Neural progenitor cell (in vitro differentiated cells): ENCODE results near the gene PARP8. TPM values are rescaled to one million over a fixed set of nuclear protein-coding genes. Genes with fewer than 3 reads are reported as not detected.
A peak's percentile ranks its signal among the peaks of the same experiment; 100 is the strongest.

ENCODE experiments used
- DNase-seq: peaks from one replicate; pipeline ENCODE4 v3.0.0-alpha.2; 2016; ENCODE audit warnings: low spot score
- H2AFZ ChIP-seq: fragments of 200-600 bp; sonication (generic); replicated peaks from 2 replicates; pipeline ENCODE4 v1.6.1; 2016; ENCODE audit warnings: antibody characterized with exemption
- H3F3A ChIP-seq: fragments of 200-600 bp; sonication (generic); 2 replicates; pipeline ENCODE4 v1.6.1; 2016; ENCODE audit warnings: antibody characterized with exemption, low read depth
- H3K27ac ChIP-seq: fragments of 200-600 bp; sonication (generic); 2 replicates; pipeline ENCODE4 v1.5.1; 2016; ENCODE audit warnings: mild to moderate bottlenecking
- H3K27me3 ChIP-seq: fragments of 200-600 bp; sonication (generic); 2 replicates; pipeline ENCODE4 v1.6.1; 2016; ENCODE audit warnings: mild to moderate bottlenecking, moderate library complexity
- H3K36me3 ChIP-seq: fragments of 200-600 bp; sonication (generic); 2 replicates; pipeline ENCODE4 v1.5.1; 2016
- H3K4me1 ChIP-seq: fragments of 200-600 bp; sonication (generic); 2 replicates; pipeline ENCODE4 v1.6.1; 2016; ENCODE audit warnings: mixed run types
- H3K4me2 ChIP-seq: fragments of 200-600 bp; sonication (generic); 2 replicates; pipeline ENCODE4 v1.6.1; 2016
- H3K4me3 ChIP-seq: fragments of 200-600 bp; sonication (generic); 2 replicates; pipeline ENCODE4 v1.5.1; 2016
- H3K79me2 ChIP-seq: fragments of 200-600 bp; sonication (generic); 2 replicates; pipeline ENCODE4 v1.6.1; 2016; ENCODE audit warnings: low read depth
- H3K9ac ChIP-seq: fragments of 200-600 bp; sonication (generic); 2 replicates; pipeline ENCODE4 v1.6.1; 2016
- H3K9me3 ChIP-seq: fragments of 200-600 bp; sonication (generic); 2 replicates; pipeline ENCODE4 v1.5.1; 2016; ENCODE audit warnings: low read depth
- H4K20me1 ChIP-seq: fragments of 200-600 bp; sonication (generic); 2 replicates; pipeline ENCODE4 v1.6.1; 2016; ENCODE audit warnings: low read depth
- H3K27ac Mint-ChIP-seq: 3 replicates; pipeline ENCODE4 v1.8.0; 2021; ENCODE audit warnings: mixed read lengths
- H3K27me3 Mint-ChIP-seq: 2 replicates; pipeline ENCODE4 v1.8.0; 2022; ENCODE audit warnings: low read depth, mild to moderate bottlenecking, inconsistent platforms, moderate library complexity, mixed read lengths; ENCODE audit not compliant: insufficient read depth
- H3K36me3 Mint-ChIP-seq: 3 replicates; pipeline ENCODE4 v1.8.0; 2021; ENCODE audit warnings: mixed read lengths
- H3K4me1 Mint-ChIP-seq: 3 replicates; pipeline ENCODE4 v1.8.0; 2021; ENCODE audit warnings: mixed read lengths
- H3K4me3 Mint-ChIP-seq: 3 replicates; pipeline ENCODE4 v1.8.0; 2021; ENCODE audit warnings: mild to moderate bottlenecking, moderate library complexity, mixed read lengths
- H3K9me3 Mint-ChIP-seq: 3 replicates; pipeline ENCODE4 v1.8.0; 2020; ENCODE audit warnings: mixed read lengths
- EZH2 ChIP-seq: fragments of 200-600 bp; sonication (generic); IDR thresholded peaks from 2 replicates; pipeline ENCODE4 v1.6.1; 2017; ENCODE audit warnings: antibody characterized with exemption, mild to moderate bottlenecking, moderate library complexity
- EZH2phosphoT487 ChIP-seq: fragments of 200-600 bp; sonication (generic); IDR thresholded peaks from 2 replicates; pipeline ENCODE4 v1.6.1; 2017; ENCODE audit warnings: antibody characterized with exemption
- total RNA-seq: library from RNA; depleted of rRNA; stranded (reverse); fragments of >200 nt; gene quantifications from 2 replicates; pipeline ENCODE4 v1.2.3, GENCODE V29; 2015; ENCODE audit warnings: low replicate concordance
- TF ChIP-seq, protein P1 (sequence below): fragments of 200-600 bp; sonication (generic); IDR thresholded peaks from 2 replicates; pipeline ENCODE4 v1.5.1; 2017; ENCODE audit warnings: antibody characterized with exemption, mild to moderate bottlenecking

PARP8 gene
- total RNA-seq, 1 donor from 2014 or later = 38.9 TPM

DNA sequence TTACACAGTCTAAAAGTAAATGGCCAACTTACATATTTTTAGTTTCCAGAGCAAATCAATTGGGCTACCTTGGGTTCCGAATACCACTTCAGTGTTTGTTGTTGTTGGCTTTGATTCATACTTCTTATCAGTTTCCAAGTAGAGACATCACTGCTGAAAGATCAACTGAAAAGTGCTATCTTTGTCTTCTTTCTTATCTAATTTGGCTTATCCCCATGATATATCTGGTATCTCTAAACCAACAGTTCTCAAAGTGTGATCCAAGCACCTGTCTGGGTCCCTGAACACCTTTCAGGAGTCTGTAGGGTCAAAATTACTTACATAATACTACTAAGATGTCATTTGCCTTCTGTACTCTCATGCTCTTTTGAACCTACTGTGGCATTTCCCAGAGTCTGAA lies 200.0 kb downstream of the PARP8 start:
- no peaks in the 10 kb centered on the region for H3K79me2 ChIP-seq
- peaks cover 2% of the 10 kb centered on the region for H3K36me3 Mint-ChIP-seq
- peaks cover 2% of the 10 kb centered on the region for H3K27me3 Mint-ChIP-seq
- no peak overlapping the region for H3K4me3 ChIP-seq
- H3K27ac Mint-ChIP-seq = peak overlapping the region; percentile 13
- H3K9ac ChIP-seq = no peak overlapping the region
- H4K20me1 ChIP-seq = no peaks in the 10 kb centered on the region
- H2AFZ ChIP-seq = peak overlapping the region; percentile 12
- H3K4me3 Mint-ChIP-seq = no peak overlapping the region
- TF ChIP-seq, protein P1, sequence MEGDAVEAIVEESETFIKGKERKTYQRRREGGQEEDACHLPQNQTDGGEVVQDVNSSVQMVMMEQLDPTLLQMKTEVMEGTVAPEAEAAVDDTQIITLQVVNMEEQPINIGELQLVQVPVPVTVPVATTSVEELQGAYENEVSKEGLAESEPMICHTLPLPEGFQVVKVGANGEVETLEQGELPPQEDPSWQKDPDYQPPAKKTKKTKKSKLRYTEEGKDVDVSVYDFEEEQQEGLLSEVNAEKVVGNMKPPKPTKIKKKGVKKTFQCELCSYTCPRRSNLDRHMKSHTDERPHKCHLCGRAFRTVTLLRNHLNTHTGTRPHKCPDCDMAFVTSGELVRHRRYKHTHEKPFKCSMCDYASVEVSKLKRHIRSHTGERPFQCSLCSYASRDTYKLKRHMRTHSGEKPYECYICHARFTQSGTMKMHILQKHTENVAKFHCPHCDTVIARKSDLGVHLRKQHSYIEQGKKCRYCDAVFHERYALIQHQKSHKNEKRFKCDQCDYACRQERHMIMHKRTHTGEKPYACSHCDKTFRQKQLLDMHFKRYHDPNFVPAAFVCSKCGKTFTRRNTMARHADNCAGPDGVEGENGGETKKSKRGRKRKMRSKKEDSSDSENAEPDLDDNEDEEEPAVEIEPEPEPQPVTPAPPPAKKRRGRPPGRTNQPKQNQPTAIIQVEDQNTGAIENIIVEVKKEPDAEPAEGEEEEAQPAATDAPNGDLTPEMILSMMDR = no peak
- TF ChIP-seq EZH2 (no peak), EZH2phosphoT487 (no peak)
- peaks cover 26% of the 10 kb centered on the region for H3F3A ChIP-seq
- peaks cover 41% of the 10 kb centered on the region for H3K4me1 ChIP-seq
- H3K27me3 ChIP-seq = no peaks in the 10 kb centered on the region
- H3K36me3 ChIP-seq = no peaks in the 10 kb centered on the region
- H3K9me3 Mint-ChIP-seq = peaks cover 2% of the 10 kb centered on the region
- no peak overlapping the region for H3K27ac ChIP-seq
- no peaks in the 10 kb centered on the region for H3K9me3 ChIP-seq
- H3K4me1 Mint-ChIP-seq = peaks cover 46% of the 10 kb centered on the region
- no peak for DNase-seq
- H3K4me2 ChIP-seq = peak overlapping the region; percentile 45

DNA sequence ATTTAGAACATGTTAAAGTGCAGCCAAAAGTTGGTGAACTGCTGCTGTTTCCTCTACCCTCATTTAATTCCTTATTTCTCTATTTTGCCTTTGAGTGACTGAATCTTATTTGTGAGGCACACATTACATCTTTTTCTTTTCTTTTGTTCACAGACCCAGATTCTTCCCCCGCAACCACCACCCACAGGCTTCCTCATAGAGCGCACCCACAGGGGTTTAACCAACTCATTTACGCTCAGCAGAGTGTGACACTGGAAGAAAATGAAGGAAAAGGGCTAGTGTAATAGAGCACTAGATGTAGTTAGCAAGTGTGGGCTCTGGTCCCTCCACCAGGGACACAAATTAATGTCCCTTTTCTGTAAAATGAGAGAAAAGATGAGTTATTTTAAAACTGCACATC lies 200.7 kb downstream of the PARP8 start:
- peaks cover 41% of the 10 kb centered on the region for H3K4me1 ChIP-seq
- H3K79me2 ChIP-seq = no peaks in the 10 kb centered on the region
- H3K4me3 ChIP-seq = no peak overlapping the region
- Mint-ChIP-seq H3K36me3 (peaks cover 2% of the 10 kb centered on the region), H3K4me1 (peaks cover 46% of the 10 kb centered on the region), H3K4me3 (peak overlapping the region; percentile 27), H3K27ac (peak overlapping the region; percentile 1), H3K9me3 (peaks cover 2% of the 10 kb centered on the region), H3K27me3 (peaks cover 2% of the 10 kb centered on the region)
- H4K20me1 ChIP-seq = no peaks in the 10 kb centered on the region
- DNase-seq = peak; percentile 63
- TF ChIP-seq, protein P1 = peak; percentile 18
- no peak for TF ChIP-seq EZH2phosphoT487
- TF ChIP-seq EZH2 = no peak
- peak overlapping the region; percentile 45 for H3K4me2 ChIP-seq
- no peak overlapping the region for H3K27ac ChIP-seq
- H3F3A ChIP-seq = peaks cover 26% of the 10 kb centered on the region
- no peaks in the 10 kb centered on the region for H3K36me3 ChIP-seq
- no peak overlapping the region for H2AFZ ChIP-seq
- H3K9me3 ChIP-seq = no peaks in the 10 kb centered on the region
- no peaks in the 10 kb centered on the region for H3K27me3 ChIP-seq
- H3K9ac ChIP-seq = no peak overlapping the region

DNA sequence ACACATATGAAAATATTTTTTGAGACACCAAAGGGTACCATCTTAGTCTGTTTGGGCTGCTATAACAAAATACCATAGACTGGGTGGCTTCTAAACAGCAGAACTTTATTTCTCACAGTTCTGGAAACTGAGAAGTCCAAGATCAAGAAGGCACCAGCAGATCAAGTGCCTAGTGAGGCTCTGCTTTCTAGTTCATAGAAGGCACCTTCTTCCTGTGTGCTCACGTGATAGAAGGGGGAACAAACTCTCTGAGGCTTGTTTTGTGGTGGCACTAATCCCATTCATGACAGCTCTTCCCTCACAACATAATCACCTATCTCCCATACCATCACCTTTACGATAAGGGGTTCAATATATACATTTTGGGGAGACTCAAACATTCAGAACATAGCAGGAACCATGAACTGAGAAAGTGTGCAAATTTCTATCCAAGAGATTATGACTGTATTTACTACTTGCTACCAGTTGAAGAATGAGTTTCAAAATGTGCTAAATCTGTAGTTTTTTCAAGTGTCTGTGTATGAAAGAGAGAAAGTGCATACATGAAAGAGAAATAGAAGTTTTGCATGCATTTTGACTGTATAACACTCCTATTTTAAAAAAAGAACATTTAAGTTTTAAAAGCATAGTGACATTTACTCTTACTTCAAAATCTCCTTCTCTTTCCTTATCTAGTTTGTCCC lies 207.3 kb downstream of the PARP8 start:
- H3F3A ChIP-seq = no peaks in the 10 kb centered on the region
- H3K79me2 ChIP-seq = no peaks in the 10 kb centered on the region
- H3K36me3 ChIP-seq = no peaks in the 10 kb centered on the region
- Mint-ChIP-seq H3K9me3 (peaks cover 5% of the 10 kb centered on the region), H3K36me3 (peaks cover 2% of the 10 kb centered on the region), H3K4me1 (no peaks in the 10 kb centered on the region), H3K27me3 (no peaks in the 10 kb centered on the region), H3K27ac (no peak overlapping the region), H3K4me3 (no peak overlapping the region)
- no peak for DNase-seq
- H3K9ac ChIP-seq = no peak overlapping the region
- no peak overlapping the region for H3K4me3 ChIP-seq
- H3K4me2 ChIP-seq = no peak overlapping the region
- H3K27ac ChIP-seq = no peak overlapping the region
- H3K4me1 ChIP-seq = no peaks in the 10 kb centered on the region
- H2AFZ ChIP-seq = no peak overlapping the region
- H3K27me3 ChIP-seq = no peaks in the 10 kb centered on the region
- no peaks in the 10 kb centered on the region for H4K20me1 ChIP-seq
- TF ChIP-seq EZH2phosphoT487 = no peak
- no peak for TF ChIP-seq EZH2
- TF ChIP-seq, protein P1 = no peak
- no peaks in the 10 kb centered on the region for H3K9me3 ChIP-seq
